Liver (tissue), 9 donors: ENCODE measurements around the gene SUPT6H. TPM values are rescaled to one million over a fixed set of nuclear protein-coding genes. Genes with fewer than 3 reads are reported as not detected.
A peak's percentile ranks its signal among the peaks of the same experiment; 100 is the strongest.

Experiments
- DNase-seq: peaks from one replicate; pipeline ENCODE4 v3.0.0-alpha.2; 2017; ENCODE audit warnings: low spot score
- H3K27ac ChIP-seq, 2 donors: one replicate each; pipeline ENCODE4 v1.7.0; 2013; ENCODE audit warnings: inconsistent platforms in 2 of 2, low read length in 2 of 2, control low read depth in 1 of 2, low read depth in 1 of 2, mild to moderate bottlenecking in 1 of 2
- H3K27me3 ChIP-seq, 4 donors: one replicate each; pipeline versions ENCODE4 v1.6.1 to v1.7.0; 2013; ENCODE audit warnings: low read length in 3 of 4, inconsistent platforms in 1 of 4, mild to moderate bottlenecking in 1 of 4, moderate library complexity in 1 of 4; ENCODE audit not compliant: control insufficient read depth in 4 of 4, insufficient read depth in 4 of 4
- H3K36me3 ChIP-seq, 4 donors: one replicate each; pipeline versions ENCODE4 v1.6.1 to v1.7.0; 2013; ENCODE audit warnings: low read length in 3 of 4, mild to moderate bottlenecking in 3 of 4, low read depth in 1 of 4, moderate library complexity in 1 of 4; ENCODE audit not compliant: control insufficient read depth in 4 of 4, insufficient read depth in 3 of 4
- H3K4me1 ChIP-seq, 4 donors: one replicate each; pipeline versions ENCODE4 v1.6.1 to v1.7.0; 2013; ENCODE audit warnings: low read length in 3 of 4, mild to moderate bottlenecking in 3 of 4, moderate library complexity in 1 of 4; ENCODE audit not compliant: control insufficient read depth in 4 of 4, insufficient read depth in 4 of 4
- H3K4me3 ChIP-seq, 3 donors: one replicate each; pipeline versions ENCODE4 v1.6.1 to v1.7.0; 2013; ENCODE audit warnings: low read length in 3 of 3, control low read depth in 1 of 3, low read depth in 1 of 3, mild to moderate bottlenecking in 1 of 3
- H3K9ac ChIP-seq, 2 donors: one replicate each; pipeline ENCODE4 v1.7.0; 2013; ENCODE audit warnings: low read length in 2 of 2, mild to moderate bottlenecking in 2 of 2, moderate library complexity in 2 of 2, control low read depth in 1 of 2, low read depth in 1 of 2
- H3K9me3 ChIP-seq, 4 donors: one replicate each; pipeline versions ENCODE4 v1.6.1 to v1.7.0; 2013; ENCODE audit warnings: low read length in 3 of 4; ENCODE audit not compliant: control insufficient read depth in 4 of 4
- ATF3 ChIP-seq: IDR thresholded peaks from 2 replicates; pipeline ENCODE4 v1.6.1; 2016; ENCODE audit warnings: antibody characterized with exemption
- CTCF ChIP-seq: fragments of 150-350 bp; IDR thresholded peaks from 2 replicates; pipeline ENCODE4 v1.5.1; 2017; ENCODE audit warnings: improper control_type of control experiment, low read depth, low read length; ENCODE audit not compliant: missing input control
- EGR1 ChIP-seq, 2 donors: IDR thresholded peaks; 2 replicates each; pipeline ENCODE4 v1.6.1; 2016 to 2018; ENCODE audit warnings: antibody characterized with exemption in 2 of 2, low read depth in 2 of 2
- FOXA1 ChIP-seq: IDR thresholded peaks from 2 replicates; pipeline ENCODE4 v1.6.1; 2016; ENCODE audit warnings: antibody characterized with exemption
- FOXA2 ChIP-seq: IDR thresholded peaks from 2 replicates; pipeline ENCODE4 v1.6.1; 2016; ENCODE audit warnings: antibody characterized with exemption
- GABPA ChIP-seq, 2 donors: IDR thresholded peaks in 1 of 2; conservative IDR thresholded peaks in 1 of 2; 2 replicates each; pipeline ENCODE4 v1.6.1; 2016; ENCODE audit warnings: antibody characterized with exemption in 2 of 2, mild to moderate bottlenecking in 1 of 2, moderate library complexity in 1 of 2
- HNF4G ChIP-seq: IDR thresholded peaks from 2 replicates; pipeline ENCODE4 v1.6.1; 2016; ENCODE audit warnings: antibody characterized with exemption
- JUND ChIP-seq, 2 donors: IDR thresholded peaks; 2 replicates each; pipeline ENCODE4 v1.6.1; 2016; ENCODE audit warnings: antibody characterized with exemption in 2 of 2
- MAX ChIP-seq: IDR thresholded peaks from 2 replicates; pipeline ENCODE4 v1.6.1; 2016; ENCODE audit warnings: antibody characterized with exemption
- NR2F2 ChIP-seq: IDR thresholded peaks from 2 replicates; pipeline ENCODE4 v1.6.1; 2016; ENCODE audit warnings: antibody characterized with exemption
- RAD21 ChIP-seq, 2 donors: IDR thresholded peaks; 2 replicates each; pipeline ENCODE4 v1.6.1; 2016; ENCODE audit warnings: antibody characterized with exemption in 2 of 2, mild to moderate bottlenecking in 2 of 2
- REST ChIP-seq: IDR thresholded peaks from 2 replicates; pipeline ENCODE4 v1.6.1; 2016; ENCODE audit warnings: antibody characterized with exemption, mild to moderate bottlenecking
- RXRA ChIP-seq, 2 donors: IDR thresholded peaks; 2 replicates each; pipeline ENCODE4 v1.6.1; 2017 to 2018; ENCODE audit warnings: antibody characterized with exemption in 2 of 2, mild to moderate bottlenecking in 1 of 2
- TAF1 ChIP-seq: conservative IDR thresholded peaks from 2 replicates; pipeline ENCODE4 v1.6.1; 2016; ENCODE audit warnings: antibody characterized with exemption, mild to moderate bottlenecking
- YY1 ChIP-seq: IDR thresholded peaks from 2 replicates; pipeline ENCODE4 v1.6.1; 2016; ENCODE audit warnings: antibody characterized with exemption, mild to moderate bottlenecking
- ZBTB33 ChIP-seq: IDR thresholded peaks from 2 replicates; pipeline ENCODE4 v1.6.1; 2016; ENCODE audit warnings: antibody characterized with exemption
- WGBS: extraction: QIAGEN DNeasy Blood & Tissue Kit; methylation state at CpG from one replicate; pipeline ENCODE4 v1.1.7; 2013; 5-methylcytosine and 5-hydroxymethylcytosine counted together
- polyA plus RNA-seq, 2 donors: library from polyadenylated mRNA; stranded (reverse) in 1 of 2; unstranded in 1 of 2; fragments of 200-250 nt in 1 of 2; fragments of >200 nt in 1 of 2; fragmentation: Nextera tagmentation in 1 of 2; extraction: Ambion mirVana in 1 of 2; gene quantifications; one replicate each; pipeline versions ENCODE4 v1.2.1 to v1.2.3, GENCODE V29; 2013 to 2015
- total RNA-seq, 2 donors: library from RNA; depleted of rRNA; stranded (reverse); fragments of >200 nt; gene quantifications; one replicate each; pipeline ENCODE4 v1.2.3, GENCODE V29; 2014
- donor health status: healthy.
- donor health status: healthy.
- donor health status: healthy.
- donor health status: healthy.
- donor health status: healthy.

SUPT6H gene
- total and polyA plus RNA-seq, 4 donors = 10.6 to 59.1 (median 30.3) TPM

GRCh38 chr17:28747051-28747691, 85.2 kb downstream of the SUPT6H start:
- DNase-seq = no peak
- H3K9me3 ChIP-seq = no peaks in the 10 kb centered on the region
- 34% methylated on average over 7 of the region's 7 CpGs for WGBS
- no peak overlapping the region for H3K9ac ChIP-seq
- peaks cover 4 to 30% (median 20%) of the 10 kb centered on the region in 4 donors for H3K36me3 ChIP-seq
- peak overlapping the region; percentile 74 to 92 for H3K27ac ChIP-seq
- TF ChIP-seq GABPA (IDR thresholded peaks at IDR 0.05 in 1 of 2, conservative IDR thresholded peaks at IDR 0.05 in 1 of 2) = no peak
- no peak for TF ChIP-seq ATF3
- no peak for TF ChIP-seq HNF4G
- no peak for TF ChIP-seq ZBTB33
- TF ChIP-seq MAX = no peak
- no peak for TF ChIP-seq FOXA2
- TF ChIP-seq NR2F2 = no peak
- no peak for TF ChIP-seq FOXA1
- no peak for TF ChIP-seq JUND (IDR thresholded peaks at IDR 0.05)
- TF ChIP-seq RXRA (IDR thresholded peaks at IDR 0.05) = no peak
- TF ChIP-seq YY1 = no peak
- TF ChIP-seq TAF1 = no peak
- no peaks in the 10 kb centered on the region for H3K27me3 ChIP-seq
- H3K4me1 ChIP-seq = peaks cover 16 to 50% (median 35%) of the 10 kb centered on the region in 4 donors
- H3K4me3 ChIP-seq = no peak overlapping the region

- Histone ChIP-seq H3K9ac (no peak overlapping the region), H3K4me3 (no peak overlapping the region), H3K4me1 (peaks cover 15 to 48% (median 33%) of the 10 kb centered on the region in 4 donors), H3K27me3 (no peaks in the 10 kb centered on the region), H3K36me3 (peaks cover 4 to 33% (median 22%) of the 10 kb centered on the region in 4 donors), H3K9me3 (no peaks in the 10 kb centered on the region), H3K27ac (no peak overlapping the region)
- DNase-seq = no peak
- TF ChIP-seq FOXA2 = no peak
- WGBS = 91% methylated on average over 18 of the region's 18 CpGs
Observed at GRCh38 chr17:28747801-28748750, 86.1 kb downstream of the SUPT6H start.

- WGBS = 69% methylated on average over 18 of the region's 18 CpGs
- Histone ChIP-seq H3K27ac (no peak overlapping the region), H3K9me3 (no peaks in the 10 kb centered on the region), H3K36me3 (peaks cover 4 to 33% (median 22%) of the 10 kb centered on the region in 4 donors), H3K4me1 (peaks cover 12 to 41% (median 28%) of the 10 kb centered on the region in 4 donors), H3K9ac (no peak overlapping the region), H3K4me3 (no peak overlapping the region), H3K27me3 (no peaks in the 10 kb centered on the region)
- no peak for DNase-seq
- TF ChIP-seq CTCF (no peak), HNF4G (no peak), RAD21 (IDR thresholded peaks at IDR 0.05) (no peak), YY1 (no peak), EGR1 (IDR thresholded peaks at IDR 0.05; ENCODE audit: low read depth in 2 of 2) (no peak), ATF3 (no peak), REST (no peak), FOXA2 (no peak)
Observed at GRCh38 chr17:28748852-28749515, 87.0 kb downstream of the SUPT6H start.
